GM19099 (cell line): ENCODE measurements around the gene VAMP3.

Experiments
- POLR2A ChIP-seq: IDR thresholded peaks from 3 replicates; pipeline ENCODE4 v1.6.1; 2011; ENCODE audit warnings: low read depth; ENCODE audit not compliant: insufficient read length; ENCODE audit errors: extremely low read depth

VAMP3 gene

GRCh38 chr1:7781923-7782495 is 10.9 kb downstream of the VAMP3 start:
- TF ChIP-seq POLR2A, result no peak

- TF ChIP-seq POLR2A, result no peak
These were observed 12.1 kb downstream of the VAMP3 start for GRCh38 chr1:7783178-7783711.

GRCh38 chr1:7783826-7784491 is 12.9 kb downstream of the VAMP3 start, which contains the start of gene PER3:
PER3 (plus strand) TSS chr1:7784291; CDS start chr1:7784878, 587 bp downstream.
- TF ChIP-seq POLR2A, result peak; percentile 35

GRCh38 chr1:7784492-7785071 is 13.5 kb downstream of the VAMP3 start:
- no peak for TF ChIP-seq POLR2A

GRCh38 chr1:7785108-7785507 is 14.0 kb downstream of the VAMP3 start:
- no peak for TF ChIP-seq POLR2A

- TF ChIP-seq POLR2A, result no peak
These were observed 15.7 kb downstream of the VAMP3 start for GRCh38 chr1:7786795-7787194.

- TF ChIP-seq POLR2A, result no peak
These were observed 18.7 kb downstream of the VAMP3 start for GRCh38 chr1:7789828-7790227.

GRCh38 chr1:7795406-7795805 is 24.3 kb downstream of the VAMP3 start:
- no peak for TF ChIP-seq POLR2A

- TF ChIP-seq POLR2A, result no peak
These were observed 34.4 kb downstream of the VAMP3 start for GRCh38 chr1:7805460-7805859.

GRCh38 chr1:7808253-7808844 is 37.3 kb downstream of the VAMP3 start:
- no peak for TF ChIP-seq POLR2A

- no peak for TF ChIP-seq POLR2A
These were observed 38.6 kb downstream of the VAMP3 start for GRCh38 chr1:7809742-7810141.

- TF ChIP-seq POLR2A, result no peak
These were observed 39.3 kb downstream of the VAMP3 start for GRCh38 chr1:7810395-7810794.

GRCh38 chr1:7811476-7811875 is 40.4 kb downstream of the VAMP3 start:
- TF ChIP-seq POLR2A, result no peak

- TF ChIP-seq POLR2A, result no peak
These were observed 42.7 kb downstream of the VAMP3 start for GRCh38 chr1:7813677-7814373.

GRCh38 chr1:7821282-7821681 is 50.2 kb downstream of the VAMP3 start:
- no peak for TF ChIP-seq POLR2A

GRCh38 chr1:7824701-7825100 is 53.6 kb downstream of the VAMP3 start:
- TF ChIP-seq POLR2A, result no peak

GRCh38 chr1:7826363-7826762 is 55.3 kb downstream of the VAMP3 start:
- TF ChIP-seq POLR2A, result no peak
